ENCODE results near the gene GMNN.

- TF ChIP-seq, protein P1, sequence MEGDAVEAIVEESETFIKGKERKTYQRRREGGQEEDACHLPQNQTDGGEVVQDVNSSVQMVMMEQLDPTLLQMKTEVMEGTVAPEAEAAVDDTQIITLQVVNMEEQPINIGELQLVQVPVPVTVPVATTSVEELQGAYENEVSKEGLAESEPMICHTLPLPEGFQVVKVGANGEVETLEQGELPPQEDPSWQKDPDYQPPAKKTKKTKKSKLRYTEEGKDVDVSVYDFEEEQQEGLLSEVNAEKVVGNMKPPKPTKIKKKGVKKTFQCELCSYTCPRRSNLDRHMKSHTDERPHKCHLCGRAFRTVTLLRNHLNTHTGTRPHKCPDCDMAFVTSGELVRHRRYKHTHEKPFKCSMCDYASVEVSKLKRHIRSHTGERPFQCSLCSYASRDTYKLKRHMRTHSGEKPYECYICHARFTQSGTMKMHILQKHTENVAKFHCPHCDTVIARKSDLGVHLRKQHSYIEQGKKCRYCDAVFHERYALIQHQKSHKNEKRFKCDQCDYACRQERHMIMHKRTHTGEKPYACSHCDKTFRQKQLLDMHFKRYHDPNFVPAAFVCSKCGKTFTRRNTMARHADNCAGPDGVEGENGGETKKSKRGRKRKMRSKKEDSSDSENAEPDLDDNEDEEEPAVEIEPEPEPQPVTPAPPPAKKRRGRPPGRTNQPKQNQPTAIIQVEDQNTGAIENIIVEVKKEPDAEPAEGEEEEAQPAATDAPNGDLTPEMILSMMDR (IDR thresholded peaks at IDR 0.05; ENCODE audit: poor library complexity, severe bottlenecking): no peak
- TF ChIP-seq EZH2 (IDR thresholded peaks at IDR 0.05; ENCODE audit: borderline replicate concordance, insufficient read depth, low read length, poor library complexity, severe bottlenecking): no peak
Measured at GRCh38 chr6:24740861-24741260, 33.9 kb upstream of the GMNN start.

Data from neural cell (in vitro differentiated cells).